Inflammatory macrophage treated with lipopolysaccharide for 1 hour (primary cell): ENCODE data around the gene KRT34.
"Not testable (repeated sequence)": the region's sequence is repeated elsewhere in the genome, so short reads cannot be mapped to it uniquely, and the experiment has no call there.

Experiments used
- DNase-seq, 2 donors: peaks; one replicate each; pipeline ENCODE4 v3.0.0-alpha.2; 2020 to 2022

The KRT34 gene

DNA sequence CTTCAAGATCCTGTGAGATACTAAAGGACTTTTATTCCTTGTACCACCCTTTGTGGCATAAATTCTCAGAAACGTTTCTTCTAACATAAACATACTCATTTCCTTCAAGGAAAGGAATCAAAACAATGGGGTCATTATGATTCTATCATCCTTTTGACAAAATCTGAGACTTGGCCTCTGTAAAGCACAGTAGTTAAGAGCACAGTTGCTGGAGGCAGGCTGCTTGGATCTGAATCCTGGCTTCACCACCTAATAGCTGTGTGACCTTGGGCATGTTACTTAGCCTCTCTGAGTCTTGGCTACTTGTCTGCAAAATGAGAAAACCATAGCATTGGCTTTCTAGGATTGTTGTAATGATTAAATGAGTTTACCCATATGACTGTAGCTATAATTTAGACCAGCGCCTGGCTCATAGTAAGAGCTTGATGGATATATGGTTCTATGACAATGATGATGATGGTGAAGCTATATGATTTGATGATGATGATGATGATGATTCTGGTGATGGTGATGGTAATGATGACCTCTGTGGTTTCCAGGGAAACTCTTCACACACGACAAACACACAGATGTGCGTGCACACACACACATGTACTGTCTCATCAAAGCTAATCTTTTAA, 21.4 kb upstream of the KRT34 start:
- no peak for DNase-seq

DNA sequence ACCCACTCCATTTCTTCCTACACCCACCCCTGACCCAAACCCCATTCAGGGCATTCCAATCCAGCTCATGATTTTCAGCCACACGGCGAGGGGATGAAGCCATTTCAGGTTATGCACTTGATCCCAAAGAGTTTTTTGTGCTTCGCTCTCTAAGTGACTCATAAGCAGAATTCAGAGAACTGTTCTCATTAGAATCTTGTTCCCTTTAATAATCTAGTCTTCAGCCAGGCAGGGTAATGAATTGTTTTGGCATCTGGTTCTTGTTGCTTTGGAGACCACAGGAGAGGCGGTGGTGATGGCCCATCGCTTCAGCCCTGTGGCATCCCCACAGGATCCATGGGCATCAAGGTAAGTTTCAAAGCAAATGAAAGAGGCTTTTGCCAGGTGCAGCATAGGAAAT, 20.1 kb upstream of the KRT34 start:
- peak in 1 of 2 donors; percentile 17 for DNase-seq

DNA sequence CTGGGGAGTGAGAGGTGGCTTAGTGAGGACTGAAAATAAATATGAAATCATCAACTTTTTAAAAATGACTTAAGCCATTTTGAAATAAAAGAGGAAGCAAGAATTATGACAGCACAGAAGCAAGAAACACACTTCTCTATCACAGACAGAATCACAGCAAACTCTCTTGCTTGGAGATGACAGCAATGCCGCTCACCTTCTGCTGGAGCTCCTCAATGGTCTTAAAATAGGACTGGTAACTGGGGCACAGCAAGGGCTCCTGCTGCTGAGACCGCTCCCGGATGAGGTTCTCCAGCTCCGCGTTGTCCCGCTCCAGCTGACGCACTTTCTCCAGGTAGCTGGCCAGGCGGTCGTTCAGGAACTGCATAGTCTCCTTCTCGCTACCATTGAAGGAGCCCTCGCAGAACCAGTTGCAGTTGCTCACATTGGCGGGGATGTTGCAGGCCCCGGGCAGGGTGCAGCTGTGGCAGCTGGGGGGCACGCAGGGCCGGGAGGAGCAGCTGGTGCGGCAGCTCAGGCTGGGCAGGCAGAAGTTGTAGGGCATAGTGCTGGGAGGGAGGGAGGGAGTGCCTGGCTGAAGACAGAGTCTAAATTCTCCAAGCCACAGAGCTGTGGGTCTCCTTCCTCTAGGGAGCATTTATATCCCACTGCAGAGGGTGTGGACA, 15.0 kb upstream of the KRT34 start, which contains the start of gene KRT31:
TSS of gene KRT31 (minus strand) at position 613 of the 665 bp plus-strand sequence. CDS start at position 544, 69 bp downstream.
- DNase-seq, result peak; percentile 17 to 38

DNA sequence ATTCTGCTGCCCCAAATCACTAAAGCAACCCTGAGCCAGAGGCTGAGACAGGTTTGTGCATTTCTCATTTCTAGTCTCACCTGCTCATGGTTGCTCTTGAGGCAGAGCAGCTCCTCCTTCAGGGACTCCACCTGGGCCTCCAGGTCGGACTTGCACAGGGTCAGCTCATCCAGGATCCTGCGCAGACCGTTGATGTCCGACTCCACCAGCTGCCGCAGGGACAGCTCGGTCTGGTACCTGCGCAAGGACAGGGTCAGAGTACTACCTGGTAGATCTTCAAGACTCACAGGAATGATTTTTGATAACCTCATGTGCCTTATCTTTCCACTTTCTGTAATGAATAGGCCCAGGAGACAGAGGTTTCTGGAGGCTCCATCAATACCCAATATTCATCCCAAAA, 14.2 kb upstream of the KRT34 start:
- DNase-seq, result no peak

DNA sequence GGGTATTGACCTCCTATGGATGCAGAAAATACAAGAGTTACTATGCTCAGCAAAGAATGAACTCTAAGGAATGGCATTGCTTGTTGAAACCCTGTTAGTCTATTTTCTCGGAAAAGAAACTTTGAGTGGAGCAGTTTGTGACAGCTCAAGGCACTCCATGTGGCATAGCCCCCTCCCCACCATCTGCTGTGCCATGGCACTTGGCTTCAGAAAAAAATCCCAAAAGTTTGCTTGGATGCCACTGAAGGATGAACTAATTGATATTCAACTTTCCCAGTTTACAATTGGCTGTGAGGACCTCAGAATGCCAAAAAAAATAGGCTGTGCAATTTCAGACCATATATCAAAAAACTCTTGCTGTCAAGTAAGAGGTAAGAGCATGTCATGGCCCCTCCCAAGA, 13.5 kb upstream of the KRT34 start:
- DNase-seq, result no peak

DNA sequence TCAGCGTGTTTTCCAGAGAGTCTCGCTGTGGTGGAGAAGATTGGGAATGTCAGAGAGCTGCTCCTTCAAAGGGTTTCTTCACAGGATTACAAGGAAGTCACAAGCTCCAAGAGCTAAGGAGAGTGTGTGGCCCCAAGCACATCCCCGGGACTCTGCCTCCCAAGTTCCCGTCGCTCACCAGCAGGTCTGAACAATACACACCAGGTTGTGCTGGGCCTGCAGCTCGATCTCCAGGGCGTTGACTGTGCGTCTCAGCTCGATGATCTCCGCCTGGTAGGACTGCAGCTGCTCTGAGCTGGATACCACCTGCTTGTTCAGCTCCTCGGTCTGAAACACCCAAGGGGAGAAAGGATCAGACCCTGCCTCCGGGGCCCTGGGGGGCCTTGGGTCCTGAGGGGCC, 12.9 kb upstream of the KRT34 start:
- not testable (repeated sequence) for DNase-seq

DNA sequence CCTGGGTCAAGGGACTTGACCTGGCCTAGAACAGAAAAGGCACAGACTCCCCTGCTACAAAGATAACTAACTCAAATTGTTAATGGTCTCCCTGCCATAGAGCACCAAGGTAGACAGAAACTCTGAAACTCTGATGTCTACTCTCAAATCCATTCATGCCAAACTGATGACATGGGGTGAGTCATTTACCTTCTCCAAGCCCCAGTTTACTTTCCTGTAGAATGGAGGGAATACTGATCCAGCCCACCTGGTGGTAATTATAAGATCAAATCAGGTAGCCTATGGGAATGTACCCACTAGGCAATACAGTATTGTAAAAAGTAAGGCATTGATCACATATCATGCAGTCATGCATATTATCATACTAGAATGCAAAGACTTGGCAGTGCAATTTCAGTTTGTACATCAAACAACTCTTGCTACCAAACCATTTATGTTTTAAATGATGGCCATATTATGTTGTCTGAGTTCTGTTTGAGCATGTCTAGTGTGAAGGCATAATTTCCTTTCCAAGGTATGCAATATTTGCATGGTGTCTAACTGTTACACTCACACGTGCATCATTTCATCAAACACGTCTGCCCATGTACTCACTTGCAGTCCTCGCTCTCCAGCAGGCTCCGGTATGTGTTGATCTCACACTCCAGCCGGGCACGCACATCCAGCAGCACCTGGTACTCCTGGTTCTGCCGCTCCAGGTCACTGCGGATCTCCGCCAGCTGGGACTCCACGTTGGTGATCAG, 12.3 kb upstream of the KRT34 start:
- DNase-seq, result no peak

DNA sequence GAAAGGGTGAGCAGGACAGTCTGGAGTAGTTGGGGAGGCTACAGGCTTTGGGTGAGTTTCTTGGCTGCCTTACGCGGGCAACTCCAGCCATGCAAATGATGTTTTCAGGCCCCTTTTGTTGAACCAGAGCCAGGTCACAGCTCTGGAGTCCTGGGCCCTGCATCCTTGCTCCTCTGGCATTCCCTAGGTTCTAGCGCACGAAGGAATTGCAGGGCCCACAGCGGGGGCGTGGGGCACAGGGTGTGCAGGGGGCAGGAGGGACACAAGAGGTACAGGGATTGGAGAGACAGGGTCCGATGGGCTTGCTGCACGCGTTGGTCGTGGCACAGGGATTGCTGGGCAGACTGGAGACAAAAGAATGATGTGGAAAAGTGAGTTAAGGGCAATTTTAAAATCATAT, 11.7 kb upstream of the KRT34 start:
- DNase-seq, result no peak

DNA sequence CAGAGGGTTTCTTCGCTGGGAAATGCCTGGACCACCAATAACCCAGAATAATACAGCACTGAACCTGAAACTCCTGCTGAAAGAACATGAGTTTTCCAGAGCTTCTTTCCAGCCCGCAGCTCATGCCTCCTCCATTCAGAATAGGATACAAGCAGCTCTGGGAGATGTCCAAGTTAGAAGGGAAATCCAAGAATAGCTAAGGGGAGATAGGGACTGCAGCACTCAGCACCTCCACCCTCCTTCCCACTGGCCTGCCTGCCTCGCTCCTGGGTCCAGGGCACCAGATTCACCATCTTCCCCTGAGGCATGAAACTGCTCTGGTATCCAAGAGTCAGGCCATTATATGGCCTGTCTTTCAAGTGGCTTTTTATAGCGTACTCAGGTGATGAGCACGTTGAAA, 11.2 kb upstream of the KRT34 start:
- DNase-seq, result no peak

DNA sequence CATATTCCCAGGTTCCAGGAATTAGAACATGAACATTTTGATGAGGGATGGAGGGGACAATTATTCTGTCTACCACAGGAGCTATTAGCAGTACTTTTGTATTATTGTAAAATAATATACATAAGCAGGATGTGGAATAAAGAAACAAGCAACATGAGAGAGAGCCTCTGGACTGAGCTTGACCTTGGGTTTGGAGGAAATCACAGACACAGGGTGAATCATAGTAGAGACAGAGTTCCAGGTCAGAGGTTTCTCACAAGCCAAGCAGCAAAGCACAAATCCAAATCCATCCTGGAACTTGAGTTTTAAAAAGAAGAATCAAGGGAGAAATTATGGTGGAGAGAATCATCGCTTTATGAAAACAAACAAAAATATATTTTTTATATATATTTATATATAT, 10.2 kb upstream of the KRT34 start:
- DNase-seq, result no peak

DNA sequence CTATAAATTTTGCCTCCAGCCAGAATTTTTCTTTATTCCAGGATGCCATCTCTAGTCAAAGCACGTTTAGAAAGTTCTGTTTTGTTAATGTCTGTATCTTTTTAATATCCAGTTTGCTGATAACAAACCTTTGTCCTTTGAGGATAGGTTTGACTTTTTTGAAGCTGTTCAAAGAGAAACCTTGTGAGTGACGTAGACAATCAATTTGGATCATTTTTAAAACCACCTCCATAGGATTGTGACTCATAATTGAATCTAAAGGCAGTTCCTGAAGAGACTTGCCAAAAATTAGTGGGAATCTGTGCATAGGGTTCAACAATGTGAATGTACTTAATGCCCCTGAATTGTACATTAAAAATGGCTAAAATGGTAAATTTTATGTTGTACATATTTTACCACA, 9.4 kb upstream of the KRT34 start:
- DNase-seq, result no peak

DNA sequence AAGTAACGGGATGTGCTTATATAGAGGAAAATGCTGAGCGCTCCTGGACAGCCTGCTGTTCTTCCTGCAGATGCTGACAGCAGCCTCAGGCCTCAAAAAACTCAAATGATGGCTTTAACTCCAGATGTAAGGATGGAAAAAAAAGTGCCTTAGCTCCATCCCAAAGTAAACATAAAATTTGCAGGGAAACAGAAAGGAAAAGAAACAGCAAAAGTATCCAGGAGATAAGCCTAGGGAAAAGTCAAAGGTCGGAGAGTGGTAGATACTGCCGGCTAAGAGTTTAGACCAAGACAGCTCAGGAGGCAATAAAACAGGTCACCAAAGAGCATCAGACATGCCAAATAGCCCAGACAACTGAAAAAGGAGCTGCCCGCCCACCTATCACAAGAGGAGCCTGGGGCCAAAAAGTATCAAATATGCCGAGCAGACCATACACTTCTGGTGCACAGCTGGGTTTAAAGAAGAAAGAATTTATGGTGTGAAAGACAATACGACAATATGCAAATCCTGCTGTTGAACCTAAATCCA, 8.4 kb upstream of the KRT34 start:
- DNase-seq, result no peak

DNA sequence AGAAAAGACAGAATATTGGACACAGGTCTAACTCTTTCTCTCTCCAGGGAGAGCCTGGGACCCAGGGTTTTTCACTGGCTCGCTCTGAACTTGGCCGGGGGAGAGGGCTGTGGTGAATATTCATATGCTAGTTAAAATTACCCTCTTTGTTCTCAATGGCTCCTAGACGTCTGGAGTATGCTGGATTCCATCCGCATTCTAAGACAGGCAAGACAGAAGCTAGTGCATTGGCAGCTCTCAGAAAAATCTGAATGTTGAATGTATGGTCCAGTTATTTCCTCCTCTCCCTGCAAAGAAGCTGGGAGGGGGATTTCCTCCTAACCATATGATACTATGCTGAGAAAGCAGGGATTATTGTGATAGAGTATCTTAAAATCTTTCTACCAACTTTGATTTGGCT, 5.6 kb upstream of the KRT34 start:
- DNase-seq, result no peak

DNA sequence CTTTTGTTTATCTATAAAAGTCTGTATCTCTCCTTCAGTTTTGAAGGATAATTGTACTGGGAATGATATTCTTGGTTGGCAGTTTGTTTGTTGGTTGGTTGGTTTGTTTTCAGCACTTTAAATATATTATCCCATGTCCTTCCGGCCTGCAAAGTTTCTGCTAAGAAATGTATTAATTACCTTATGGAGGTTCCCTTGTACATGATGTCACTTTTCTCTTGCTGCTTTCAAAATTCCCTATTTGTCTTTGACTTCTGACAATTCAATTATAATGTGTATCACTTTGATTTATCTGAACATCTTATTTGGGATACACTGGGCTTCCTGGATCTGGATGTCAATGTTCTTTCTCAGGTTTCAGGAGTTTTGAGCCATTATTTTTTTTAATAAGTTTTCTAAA, 4.1 kb upstream of the KRT34 start:
- DNase-seq, result no peak

DNA sequence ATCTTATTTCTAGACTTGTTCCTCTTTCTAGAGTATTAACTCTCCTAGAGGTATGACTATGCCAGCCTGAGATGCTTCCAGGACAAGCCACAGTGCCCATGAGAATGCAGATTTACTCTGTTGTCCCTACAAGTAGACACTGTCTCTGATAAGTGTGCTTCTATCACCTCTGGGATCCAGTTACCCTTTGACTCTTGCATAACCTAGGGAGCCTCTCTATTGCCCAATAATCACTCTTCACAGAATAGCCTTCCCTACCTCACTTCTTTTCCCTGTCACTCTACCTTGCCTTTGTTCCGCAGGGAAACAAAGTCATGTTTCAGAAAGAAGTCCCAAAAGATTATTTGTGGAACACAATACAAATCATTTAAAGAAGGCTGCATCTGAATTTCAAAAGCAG, 1.6 kb upstream of the KRT34 start:
- DNase-seq, result no peak

DNA sequence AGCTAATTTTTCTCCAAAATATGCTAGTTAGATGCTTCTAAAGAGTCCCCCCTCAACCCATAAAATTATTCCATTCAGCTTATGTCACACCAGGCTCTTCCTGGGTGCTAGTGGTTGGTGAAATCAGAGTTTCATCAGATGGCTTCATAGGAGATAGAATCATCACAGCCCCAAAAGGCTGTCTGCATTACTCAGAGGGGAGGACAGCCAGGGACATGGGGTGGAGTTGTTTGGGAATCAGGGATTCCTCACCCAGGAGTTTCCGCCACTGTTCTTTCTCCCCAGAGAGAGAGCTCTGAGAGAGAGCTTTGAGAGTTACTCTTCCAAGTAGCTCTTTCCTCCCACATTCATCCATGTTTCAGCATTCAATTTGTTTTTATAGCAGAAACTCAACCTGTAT, 288 bp upstream of the KRT34 start:
- no peak for DNase-seq

DNA sequence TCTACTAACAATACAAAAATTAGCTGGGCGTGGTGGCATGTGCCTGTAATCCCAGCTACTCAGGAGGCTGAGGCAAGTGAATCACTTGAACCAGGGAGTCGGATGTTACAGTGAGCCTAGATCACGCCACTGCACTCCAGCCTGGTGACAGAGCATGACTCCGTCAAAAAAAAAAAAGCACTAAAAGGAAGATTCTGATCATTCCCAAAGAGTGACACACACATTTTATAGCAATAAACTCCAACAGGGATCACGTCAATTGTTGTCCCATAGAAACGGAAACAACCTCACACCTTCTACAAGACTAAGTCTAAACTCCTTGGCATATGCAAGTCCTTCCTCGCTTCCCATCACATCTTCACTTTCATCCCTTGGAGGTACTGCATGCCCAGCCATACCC, 2.0 kb downstream of the KRT34 start:
- DNase-seq, result not testable (repeated sequence)

DNA sequence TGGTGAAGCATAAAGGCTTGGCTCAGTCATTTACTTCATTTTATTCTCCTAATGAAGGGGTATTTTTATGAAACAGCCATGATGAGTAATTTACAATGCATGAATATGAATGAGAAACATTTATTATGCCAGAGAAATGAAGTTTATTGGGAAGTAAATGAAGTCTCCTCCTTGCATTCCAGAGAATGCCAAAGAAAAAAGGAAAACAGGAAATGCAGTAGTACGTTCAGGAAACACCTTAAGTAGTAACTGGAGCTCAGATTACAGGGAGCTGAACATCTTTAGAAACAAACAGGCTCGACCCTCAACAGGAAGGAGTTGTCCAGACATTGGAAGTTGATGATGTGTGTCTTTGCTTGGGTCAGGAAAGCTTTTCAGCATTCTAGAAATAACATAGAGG, 4.6 kb downstream of the KRT34 start:
- DNase-seq, result no peak

DNA sequence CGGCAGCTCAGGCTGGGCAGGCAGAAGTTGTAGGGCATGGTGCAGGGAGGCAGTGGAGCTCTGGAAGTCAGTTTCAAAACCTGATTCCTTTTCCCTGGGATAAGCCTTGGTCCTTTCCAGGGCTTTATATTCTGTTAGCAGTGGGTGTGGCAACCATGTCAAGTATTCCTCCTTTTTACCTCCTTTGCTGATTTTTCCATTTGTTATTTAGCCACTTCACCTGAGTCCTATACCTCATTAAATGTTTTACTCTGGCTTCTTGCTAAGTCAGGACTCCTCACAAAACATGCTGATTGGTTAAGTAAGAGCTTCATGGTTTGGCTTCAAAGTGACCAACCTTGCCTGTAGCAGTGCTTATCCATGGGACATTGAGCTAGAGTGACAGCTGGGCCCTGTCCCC, 12.4 kb downstream of the KRT34 start, which contains the start of gene KRT33B:
TSS of gene KRT33B (minus strand) at position 101 of the 400 bp plus-strand sequence. CDS start at position 38, 63 bp downstream.
- no peak for DNase-seq

DNA sequence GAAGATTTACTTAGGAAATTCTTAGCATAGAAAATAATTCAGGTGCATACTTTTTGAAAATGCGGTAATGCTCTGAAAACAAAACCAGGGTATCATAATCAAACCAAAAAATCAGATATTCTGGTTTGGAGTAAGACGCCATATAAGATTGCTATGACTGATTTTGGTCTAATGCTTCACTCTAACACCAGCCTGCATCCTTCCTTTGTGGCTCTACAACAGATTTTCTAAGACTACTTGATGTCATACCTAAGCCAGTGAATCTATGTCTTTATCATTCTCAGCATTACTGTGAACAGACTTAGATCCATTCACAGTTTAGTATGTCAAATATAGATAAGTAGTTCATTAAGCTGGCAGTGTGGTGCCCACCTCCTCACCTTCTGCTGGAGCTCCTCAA, 13.1 kb downstream of the KRT34 start:
- DNase-seq, result no peak

DNA sequence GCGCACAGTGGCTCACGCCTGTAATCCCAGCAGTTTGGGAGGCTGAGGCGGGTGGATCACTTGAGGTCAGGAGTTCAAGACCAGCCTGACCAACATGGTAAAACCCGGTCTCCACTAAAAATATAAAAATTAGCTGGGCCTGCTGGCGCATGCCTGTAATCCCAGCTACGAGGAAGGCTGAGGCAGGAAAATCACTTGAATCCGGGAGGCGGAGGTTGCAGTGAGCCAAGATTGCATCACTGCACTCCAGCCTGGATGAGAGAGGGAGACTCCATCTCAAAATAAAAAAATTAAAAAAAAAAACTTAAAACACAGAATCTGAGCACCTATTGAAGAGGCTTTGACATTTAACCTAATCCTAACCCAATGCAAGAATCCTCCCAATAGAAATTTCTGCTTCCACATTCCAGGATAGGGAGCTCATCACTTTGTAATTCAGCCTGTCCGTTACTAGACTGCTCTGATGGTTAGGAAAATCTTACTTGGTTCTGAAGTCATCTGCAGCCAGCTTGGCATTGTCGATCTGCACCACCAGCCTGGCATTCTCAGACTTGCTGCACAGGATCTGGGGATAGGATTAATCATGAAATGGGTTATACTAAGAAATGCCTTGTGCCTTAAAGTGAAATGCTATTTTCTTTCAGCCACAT, 14.6 kb downstream of the KRT34 start:
- DNase-seq, result no peak

DNA sequence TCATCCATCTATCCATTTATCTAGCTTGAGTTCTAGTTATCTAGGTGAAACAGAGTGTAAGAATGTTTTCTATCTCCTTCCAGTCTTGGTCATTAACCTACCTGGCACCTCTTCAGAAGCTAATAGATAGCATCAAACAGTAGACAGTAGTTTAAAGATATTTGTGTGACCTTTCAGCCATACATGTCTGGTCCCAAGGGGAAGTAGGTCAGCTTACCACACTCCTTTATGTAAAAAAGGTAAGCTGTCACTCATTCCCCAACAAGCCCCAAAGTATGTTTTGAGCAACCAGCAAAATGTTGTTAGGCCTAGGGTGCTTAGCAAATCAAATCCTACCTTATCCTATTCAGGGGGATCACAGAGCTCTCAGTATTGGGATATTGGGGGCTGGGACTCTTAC, 16.0 kb downstream of the KRT34 start:
- no peak for DNase-seq

DNA sequence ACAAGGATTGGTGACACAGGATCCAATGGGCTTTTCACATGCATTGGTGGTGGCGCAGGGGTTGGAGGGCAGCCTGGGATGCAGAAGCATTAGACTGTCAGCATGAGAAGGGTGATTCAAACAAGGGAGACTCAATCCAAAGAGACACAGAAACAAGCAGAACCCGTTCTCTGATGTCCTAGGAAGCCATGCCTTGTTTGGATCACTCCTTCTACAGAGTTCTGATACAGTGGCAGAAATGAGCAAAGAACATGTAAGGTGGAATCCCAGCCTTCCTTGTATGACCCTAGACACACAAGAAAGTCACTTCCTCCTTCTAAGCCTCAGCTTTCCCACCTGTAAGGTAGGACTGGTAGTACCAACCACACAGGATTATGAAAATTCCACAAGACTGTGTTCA, 18.2 kb downstream of the KRT34 start:
- no peak for DNase-seq
